PFSK-1 (cell line): Measurements from ENCODE around the gene C10orf71.

Source experiments
- FOXP2 ChIP-seq: optimal IDR thresholded peaks from 2 replicates; pipeline ENCODE3; 2011; ENCODE audit warnings: borderline replicate concordance, control low read depth, inconsistent platforms; ENCODE audit not compliant: insufficient read depth; ENCODE audit errors: extremely low read length, extremely low read depth
- POLR2AphosphoS5 ChIP-seq: IDR thresholded peaks from 2 replicates; pipeline ENCODE4 v1.6.1; 2012; ENCODE audit warnings: low read depth, mild to moderate bottlenecking, control low read depth, low read length, moderate library complexity
- SIN3A ChIP-seq: IDR thresholded peaks from 2 replicates; pipeline ENCODE4 v1.6.1; 2012; ENCODE audit warnings: mild to moderate bottlenecking, low read length, moderate library complexity, borderline replicate concordance; ENCODE audit not compliant: insufficient read depth
- TAF1 ChIP-seq: IDR thresholded peaks from 2 replicates; pipeline ENCODE4 v1.6.1; 2012; ENCODE audit warnings: low read length, control low read depth, borderline replicate concordance; ENCODE audit not compliant: insufficient read depth

- TF ChIP-seq POLR2AphosphoS5 (no peak), TAF1 (no peak), FOXP2 (no peak), SIN3A (no peak)
Observed at GRCh38 chr10:49356944-49357343, 58.0 kb downstream of the C10orf71 start.
